Measurements from ENCODE around the gene PHF23.
"Not testable (repeated sequence)": the region's sequence is repeated elsewhere in the genome, so short reads cannot be mapped to it uniquely, and the experiment has no call there.

Gene PHF23

DNA sequence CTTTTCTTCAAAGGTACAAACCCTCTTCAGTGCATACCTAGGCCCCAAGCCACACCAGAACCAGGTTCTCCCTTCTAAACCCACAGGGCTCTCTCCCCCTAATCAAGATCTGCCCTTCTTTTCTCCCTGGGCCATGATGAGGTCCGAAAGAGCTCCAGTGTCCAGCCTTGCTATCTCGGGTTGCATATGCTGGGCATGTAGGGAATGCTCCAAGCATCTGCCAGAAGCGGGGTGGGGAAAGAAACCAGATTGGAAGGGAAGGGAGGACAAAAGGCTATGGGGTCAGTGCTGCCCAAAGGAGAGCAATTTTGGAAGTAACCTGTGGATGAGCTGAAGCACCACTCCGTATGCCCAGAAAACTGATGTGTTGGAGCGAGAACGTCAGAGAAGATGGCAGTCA, 10.0 kb upstream of the PHF23 start:
- Histone ChIP-seq H3K9ac (ENCODE audit: low read depth in 1 of 2, low read length in 2 of 2) (no peak overlapping the region), H3K27ac (ENCODE audit: low read depth, low read length) (no peak overlapping the region), H3K27me3 (ENCODE audit: control insufficient read depth in 1 of 2, insufficient read depth in 2 of 2, low read length in 2 of 2) (no peaks in the 10 kb centered on the region), H3K4me1 (ENCODE audit: control insufficient read depth in 1 of 2, insufficient read depth in 2 of 2, low read length in 2 of 2) (peaks cover 24 to 36% of the 10 kb centered on the region in 2 donors), H3K36me3 (ENCODE audit: control insufficient read depth in 1 of 2, insufficient read depth in 2 of 2, low read length in 2 of 2) (peaks cover 16 to 26% of the 10 kb centered on the region in 2 donors), H3K4me3 (ENCODE audit: low read depth in 1 of 2, low read length in 2 of 2) (peak overlapping the region in 1 of 2 donors; percentile 6), H3K9me3 (ENCODE audit: control insufficient read depth in 1 of 2, low read length in 2 of 2) (no peaks in the 10 kb centered on the region)

DNA sequence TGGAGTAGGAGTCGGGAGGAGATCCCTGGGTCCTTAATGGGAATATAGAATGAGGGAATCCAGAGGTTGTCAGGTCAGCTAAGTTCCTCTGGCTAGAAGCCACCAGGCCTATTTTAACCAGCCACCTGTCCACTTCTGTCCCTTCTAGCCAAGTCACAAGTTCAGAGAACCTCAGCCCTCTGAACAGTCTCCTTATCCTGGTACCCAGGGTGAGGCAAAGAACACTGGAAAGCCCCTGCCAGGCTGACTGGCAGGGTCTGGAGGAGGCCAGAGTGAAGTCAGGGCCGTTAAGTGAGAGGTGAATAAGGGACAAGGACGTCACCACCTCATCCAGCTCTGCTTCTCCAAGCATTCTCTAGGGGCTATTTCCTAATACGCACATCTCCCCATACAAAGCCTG, 9.5 kb upstream of the PHF23 start:
- no peak overlapping the region for H3K4me3 ChIP-seq (ENCODE audit: low read depth in 1 of 2, low read length in 2 of 2)

DNA sequence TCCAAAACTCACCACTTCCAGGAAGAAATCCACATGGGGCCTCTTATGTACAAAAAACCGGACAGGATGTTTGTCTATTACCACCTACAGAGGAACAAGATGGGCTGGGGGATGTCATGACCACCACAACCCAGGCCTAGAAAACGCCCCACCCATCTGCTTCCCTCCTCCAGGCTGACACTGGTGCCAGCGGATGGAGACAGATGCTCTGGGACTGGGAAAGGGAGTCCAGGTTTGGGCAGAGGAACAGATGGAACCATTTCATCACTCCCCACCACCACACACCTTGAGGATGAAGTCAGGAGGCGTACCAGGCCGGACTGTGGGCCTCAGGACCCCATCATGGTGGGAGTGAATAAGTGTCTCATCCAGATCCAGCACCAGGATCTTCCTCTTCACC, 7.5 kb upstream of the PHF23 start:
- H3K27ac ChIP-seq (ENCODE audit: low read depth, low read length) = no peak overlapping the region
- H3K4me3 ChIP-seq (ENCODE audit: low read depth in 1 of 2, low read length in 2 of 2) = no peak overlapping the region
- H3K9me3 ChIP-seq (ENCODE audit: control insufficient read depth in 1 of 2, low read length in 2 of 2) = no peaks in the 10 kb centered on the region
- H3K27me3 ChIP-seq (ENCODE audit: control insufficient read depth in 1 of 2, insufficient read depth in 2 of 2, low read length in 2 of 2) = no peaks in the 10 kb centered on the region
- H3K9ac ChIP-seq (ENCODE audit: low read depth in 1 of 2, low read length in 2 of 2) = no peak overlapping the region
- H3K36me3 ChIP-seq (ENCODE audit: control insufficient read depth in 1 of 2, insufficient read depth in 2 of 2, low read length in 2 of 2) = peaks cover 16 to 31% of the 10 kb centered on the region in 2 donors
- peaks cover 21 to 29% of the 10 kb centered on the region in 2 donors for H3K4me1 ChIP-seq (ENCODE audit: control insufficient read depth in 1 of 2, insufficient read depth in 2 of 2, low read length in 2 of 2)

More for the DNA sequence above, 9.5 kb upstream of the PHF23 start:
- no peaks in the 10 kb centered on the region for H3K9me3 ChIP-seq (ENCODE audit: control insufficient read depth in 1 of 2, low read length in 2 of 2)
- no peak overlapping the region for H3K9ac ChIP-seq (ENCODE audit: low read depth in 1 of 2, low read length in 2 of 2)
- H3K36me3 ChIP-seq (ENCODE audit: control insufficient read depth in 1 of 2, insufficient read depth in 2 of 2, low read length in 2 of 2) = peaks cover 16 to 28% of the 10 kb centered on the region in 2 donors
- H3K27me3 ChIP-seq (ENCODE audit: control insufficient read depth in 1 of 2, insufficient read depth in 2 of 2, low read length in 2 of 2) = no peaks in the 10 kb centered on the region
- H3K4me1 ChIP-seq (ENCODE audit: control insufficient read depth in 1 of 2, insufficient read depth in 2 of 2, low read length in 2 of 2) = peaks cover 24 to 33% of the 10 kb centered on the region in 2 donors
- no peak overlapping the region for H3K27ac ChIP-seq (ENCODE audit: low read depth, low read length)

DNA sequence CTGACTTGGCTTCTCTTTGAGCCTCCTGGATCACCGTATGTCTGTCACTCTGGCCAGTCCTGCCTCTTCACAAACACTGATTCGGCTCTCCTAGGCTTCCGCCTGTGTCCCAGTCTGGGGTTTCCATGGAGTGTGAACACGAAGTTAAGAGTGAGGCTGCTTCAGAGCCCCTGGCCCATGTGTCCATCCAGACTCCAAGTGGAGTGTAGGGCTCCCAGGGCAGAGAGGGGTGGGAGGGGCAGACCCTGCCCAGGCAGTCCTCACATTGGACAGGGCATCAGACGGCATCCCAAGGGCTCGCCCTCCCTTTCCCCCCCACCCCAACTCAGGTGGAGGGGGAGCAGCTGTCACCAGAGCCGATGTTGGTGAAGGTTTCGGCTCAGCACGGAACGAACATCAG, 4.6 kb upstream of the PHF23 start:
- H3K27ac ChIP-seq (ENCODE audit: low read depth, low read length); H3K27me3 ChIP-seq (ENCODE audit: control insufficient read depth in 1 of 2, insufficient read depth in 2 of 2, low read length in 2 of 2); H3K9me3 ChIP-seq (ENCODE audit: control insufficient read depth in 1 of 2, low read length in 2 of 2); H3K4me3 ChIP-seq (ENCODE audit: low read depth in 1 of 2, low read length in 2 of 2): not testable (repeated sequence)
- peaks cover 24 to 42% of the 10 kb centered on the region in 2 donors for H3K36me3 ChIP-seq (ENCODE audit: control insufficient read depth in 1 of 2, insufficient read depth in 2 of 2, low read length in 2 of 2)
- peak overlapping the region in 1 of 2 donors; percentile 99 for H3K9ac ChIP-seq (ENCODE audit: low read depth in 1 of 2, low read length in 2 of 2)
- peaks cover 26 to 30% of the 10 kb centered on the region in 2 donors for H3K4me1 ChIP-seq (ENCODE audit: control insufficient read depth in 1 of 2, insufficient read depth in 2 of 2, low read length in 2 of 2)

DNA sequence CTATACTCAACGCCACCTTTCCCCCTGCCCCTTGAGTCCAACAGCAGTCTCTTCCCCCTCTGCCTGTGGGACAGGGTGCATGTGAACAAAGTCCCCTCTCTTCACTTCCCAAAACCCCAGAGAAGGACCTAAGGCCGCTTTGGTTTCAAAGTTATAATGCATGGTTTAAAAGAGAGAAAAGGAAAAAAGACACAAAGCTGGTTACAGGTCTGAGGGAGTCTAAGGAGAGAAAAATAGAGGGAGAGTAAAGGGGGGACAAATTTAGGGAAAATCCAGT, 4.1 kb upstream of the PHF23 start:
- no peaks in the 10 kb centered on the region for H3K9me3 ChIP-seq (ENCODE audit: control insufficient read depth in 1 of 2, low read length in 2 of 2)
- peak overlapping the region; percentile 76 to 99 for H3K9ac ChIP-seq (ENCODE audit: low read depth in 1 of 2, low read length in 2 of 2)
- H3K36me3 ChIP-seq (ENCODE audit: control insufficient read depth in 1 of 2, insufficient read depth in 2 of 2, low read length in 2 of 2) = peaks cover 24 to 42% of the 10 kb centered on the region in 2 donors
- peaks cover 24 to 26% of the 10 kb centered on the region in 2 donors for H3K4me1 ChIP-seq (ENCODE audit: control insufficient read depth in 1 of 2, insufficient read depth in 2 of 2, low read length in 2 of 2)
- H3K4me3 ChIP-seq (ENCODE audit: low read depth in 1 of 2, low read length in 2 of 2) = peak overlapping the region; percentile 94 to 97
- peak overlapping the region; percentile 99 for H3K27ac ChIP-seq (ENCODE audit: low read depth, low read length)
- H3K27me3 ChIP-seq (ENCODE audit: control insufficient read depth in 1 of 2, insufficient read depth in 2 of 2, low read length in 2 of 2) = no peaks in the 10 kb centered on the region

DNA sequence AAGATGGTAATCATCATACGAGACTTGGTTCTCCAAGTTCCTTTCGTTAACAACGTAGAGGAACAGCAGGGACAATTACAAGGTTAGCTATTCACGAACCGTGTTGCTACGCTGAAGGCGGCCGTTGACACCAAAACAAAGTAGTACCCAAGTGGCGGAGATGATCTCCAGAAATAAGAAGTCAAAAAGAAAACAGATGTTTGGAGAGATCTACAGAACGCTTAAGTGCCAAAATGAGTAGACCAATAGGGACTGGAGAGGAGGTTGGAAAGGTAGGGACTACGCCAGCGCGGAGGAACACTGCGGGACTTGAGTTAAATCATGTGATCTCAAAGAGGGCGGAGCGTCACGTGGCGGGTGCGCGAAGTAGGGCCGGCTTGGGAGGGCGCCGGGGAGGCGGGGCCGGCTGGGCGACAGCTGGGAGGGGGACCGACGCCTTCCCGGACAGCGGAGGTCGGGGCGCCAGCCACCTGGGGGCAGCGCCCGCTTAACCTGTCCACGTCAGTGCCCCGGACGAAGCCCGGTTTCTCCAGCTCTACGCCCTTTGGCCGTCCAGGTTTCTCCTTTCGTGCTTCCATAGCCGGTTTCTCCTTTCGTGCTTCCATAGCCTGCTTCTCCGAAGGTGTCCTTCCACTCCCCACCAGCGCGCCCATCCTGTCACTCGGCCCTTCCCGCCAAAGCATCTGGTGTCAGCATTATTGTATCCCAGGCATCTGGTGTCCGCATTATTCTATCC, 3.6 kb upstream of the PHF23 start:
- peak overlapping the region; percentile 94 to 97 for H3K4me3 ChIP-seq (ENCODE audit: low read depth in 1 of 2, low read length in 2 of 2)
- peak overlapping the region; percentile 99 for H3K27ac ChIP-seq (ENCODE audit: low read depth, low read length)
- H3K36me3 ChIP-seq (ENCODE audit: control insufficient read depth in 1 of 2, insufficient read depth in 2 of 2, low read length in 2 of 2) = peaks cover 24 to 42% of the 10 kb centered on the region in 2 donors
- peaks cover 24 to 26% of the 10 kb centered on the region in 2 donors for H3K4me1 ChIP-seq (ENCODE audit: control insufficient read depth in 1 of 2, insufficient read depth in 2 of 2, low read length in 2 of 2)
- H3K9ac ChIP-seq (ENCODE audit: low read depth in 1 of 2, low read length in 2 of 2) = peak overlapping the region; percentile 76 to 99
- H3K27me3 ChIP-seq (ENCODE audit: control insufficient read depth in 1 of 2, insufficient read depth in 2 of 2, low read length in 2 of 2) = no peaks in the 10 kb centered on the region
- H3K9me3 ChIP-seq (ENCODE audit: control insufficient read depth in 1 of 2, low read length in 2 of 2) = no peaks in the 10 kb centered on the region

DNA sequence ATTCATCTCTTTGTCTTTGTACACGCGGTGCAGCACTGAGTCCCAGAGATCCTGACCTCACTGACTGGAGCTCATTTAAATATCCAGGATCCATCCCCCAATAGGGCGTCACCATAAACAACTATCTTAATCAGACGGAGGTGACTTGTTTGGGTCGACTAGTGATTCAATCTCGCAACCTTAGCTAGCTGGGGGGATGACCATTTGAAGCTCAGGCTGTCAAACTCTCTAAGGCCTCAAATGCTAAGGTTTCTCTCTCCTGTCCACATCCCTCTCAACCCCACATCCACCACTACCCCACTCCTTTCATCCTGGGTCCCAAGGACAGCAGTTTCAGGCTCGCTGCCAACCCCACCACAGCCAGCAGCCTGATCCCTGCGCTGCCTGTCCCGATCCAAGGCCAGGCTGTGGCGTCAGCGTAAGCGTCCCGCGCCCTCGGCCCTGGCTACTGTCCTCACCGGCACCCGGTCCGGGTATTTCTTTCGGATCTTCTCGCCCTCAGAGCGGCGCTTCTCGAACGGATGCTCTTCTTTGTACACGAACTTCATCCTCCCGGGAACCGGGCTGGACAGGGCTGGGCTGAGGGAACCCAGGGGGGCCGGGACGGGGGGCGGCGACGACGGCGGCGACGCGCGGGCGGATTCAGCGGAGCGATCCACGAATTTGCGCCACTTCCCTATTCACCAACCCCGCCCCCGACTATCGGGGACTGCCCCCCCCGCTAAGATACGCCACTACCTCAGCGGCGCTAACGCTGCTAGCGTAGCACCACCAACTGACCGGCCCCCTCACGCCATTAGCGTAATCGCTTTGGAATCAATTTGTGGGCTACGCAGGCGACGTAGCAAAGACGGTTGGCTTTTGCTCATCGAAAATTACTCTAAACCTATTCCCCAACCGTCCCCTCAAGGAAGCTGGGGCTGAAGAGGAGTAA, 2.8 kb upstream of the PHF23 start, which contains the start of gene GABARAP:
Gene GABARAP (minus strand): TSS at position 667 of the 934 bp plus-strand sequence. CDS start 119 bp downstream, at position 548.
- Histone ChIP-seq H3K27ac (ENCODE audit: low read depth, low read length) (peak within 1 kb of the TSS; percentile 99), H3K27me3 (ENCODE audit: control insufficient read depth in 1 of 2, insufficient read depth in 2 of 2, low read length in 2 of 2) (no peaks in the 10 kb centered on the region), H3K4me1 (ENCODE audit: control insufficient read depth in 1 of 2, insufficient read depth in 2 of 2, low read length in 2 of 2) (peaks cover 30 to 31% of the 10 kb centered on the region in 2 donors), H3K9me3 (ENCODE audit: control insufficient read depth in 1 of 2, low read length in 2 of 2) (no peaks in the 10 kb centered on the region), H3K9ac (ENCODE audit: low read depth in 1 of 2, low read length in 2 of 2) (peak within 1 kb of the TSS; percentile 98 to 99), H3K36me3 (ENCODE audit: control insufficient read depth in 1 of 2, insufficient read depth in 2 of 2, low read length in 2 of 2) (peaks cover 26 to 39% of the 10 kb centered on the region in 2 donors), H3K4me3 (ENCODE audit: low read depth in 1 of 2, low read length in 2 of 2) (peak within 1 kb of the TSS; percentile 94 to 97)

DNA sequence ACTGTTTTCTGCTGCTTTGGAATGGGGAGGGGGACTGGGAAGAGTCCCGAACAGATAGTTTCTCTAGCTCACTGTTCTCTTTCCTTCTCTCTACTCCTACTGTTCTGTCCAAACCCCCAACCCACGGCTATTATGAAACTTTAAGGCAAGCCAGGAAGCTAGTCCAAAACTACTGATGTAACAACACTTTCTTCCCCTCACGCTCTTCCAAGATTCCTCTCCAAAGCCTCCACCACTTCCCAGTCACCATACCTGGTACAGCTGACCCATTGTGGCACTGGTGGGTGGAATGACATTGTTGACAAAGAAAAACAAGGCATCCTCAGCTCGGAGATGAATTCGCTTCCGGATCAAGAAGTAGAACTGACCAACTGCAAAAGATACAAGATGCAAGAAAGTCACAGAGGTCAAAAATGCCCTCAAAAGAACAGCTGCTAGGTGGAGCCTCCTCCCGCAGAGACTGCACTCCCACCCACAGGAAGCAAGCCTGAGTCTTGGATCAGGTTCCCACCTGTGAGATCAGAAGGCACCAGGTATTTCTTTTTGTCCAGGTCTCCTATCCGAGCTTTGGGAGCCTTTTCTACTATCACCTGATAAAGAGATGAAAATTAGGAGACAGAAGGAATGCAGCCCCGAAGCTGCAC, 2.0 kb upstream of the PHF23 start:
- Histone ChIP-seq H3K27me3 (ENCODE audit: control insufficient read depth in 1 of 2, insufficient read depth in 2 of 2, low read length in 2 of 2) (no peaks in the 10 kb centered on the region), H3K4me1 (ENCODE audit: control insufficient read depth in 1 of 2, insufficient read depth in 2 of 2, low read length in 2 of 2) (peaks cover 33 to 36% of the 10 kb centered on the region in 2 donors), H3K27ac (ENCODE audit: low read depth, low read length) (peak overlapping the region; percentile 99), H3K9me3 (ENCODE audit: control insufficient read depth in 1 of 2, low read length in 2 of 2) (no peaks in the 10 kb centered on the region), H3K9ac (ENCODE audit: low read depth in 1 of 2, low read length in 2 of 2) (peak overlapping the region; percentile 98 to 99), H3K4me3 (ENCODE audit: low read depth in 1 of 2, low read length in 2 of 2) (peak overlapping the region; percentile 94 to 97), H3K36me3 (ENCODE audit: control insufficient read depth in 1 of 2, insufficient read depth in 2 of 2, low read length in 2 of 2) (peaks cover 27 to 37% of the 10 kb centered on the region in 2 donors)

DNA sequence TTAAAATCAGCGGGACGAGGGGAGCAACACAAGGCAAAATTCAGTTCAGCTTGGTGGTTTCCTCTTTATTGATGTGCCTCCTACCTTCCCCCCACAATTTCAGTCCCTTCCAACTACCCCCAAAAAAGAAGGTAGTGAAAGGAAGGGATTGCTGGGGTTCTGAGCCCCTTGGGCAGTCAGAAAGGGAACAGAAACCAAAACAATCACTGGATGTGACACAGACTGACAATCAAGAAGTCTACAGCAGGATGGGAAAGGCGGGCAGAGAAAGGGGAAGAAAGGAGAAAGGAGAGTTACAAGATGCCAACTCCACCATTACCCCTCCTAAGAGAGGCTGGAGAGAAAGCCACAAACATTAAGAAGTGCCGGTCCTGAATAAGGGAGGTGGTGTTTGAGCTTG, 1.1 kb upstream of the PHF23 start:
- Histone ChIP-seq H3K27ac (ENCODE audit: low read depth, low read length) (no peak overlapping the region), H3K9ac (ENCODE audit: low read depth in 1 of 2, low read length in 2 of 2) (peak overlapping the region; percentile 12 to 99), H3K36me3 (ENCODE audit: control insufficient read depth in 1 of 2, insufficient read depth in 2 of 2, low read length in 2 of 2) (peaks cover 22 to 39% of the 10 kb centered on the region in 2 donors), H3K4me3 (ENCODE audit: low read depth in 1 of 2, low read length in 2 of 2) (peak overlapping the region; percentile 64 to 94), H3K4me1 (ENCODE audit: control insufficient read depth in 1 of 2, insufficient read depth in 2 of 2, low read length in 2 of 2) (peaks cover 39 to 45% of the 10 kb centered on the region in 2 donors), H3K27me3 (ENCODE audit: control insufficient read depth in 1 of 2, insufficient read depth in 2 of 2, low read length in 2 of 2) (no peaks in the 10 kb centered on the region), H3K9me3 (ENCODE audit: control insufficient read depth in 1 of 2, low read length in 2 of 2) (no peaks in the 10 kb centered on the region)
